Adrenal gland (tissue), 12 donors: ENCODE measurements around the gene MYH13. TPM values are rescaled to one million over a fixed set of nuclear protein-coding genes. Genes with fewer than 3 reads are reported as not detected.

Experiments
- DNase-seq, 7 donors: peaks; one replicate each; pipeline ENCODE4 v3.0.0-alpha.2; 2019 to 2020
- H3K27ac ChIP-seq, 5 donors: fragments of 200-600 bp; sonication (generic) in 4 of 5; 1 replicate in 3 of 5; 2 replicates in 2 of 5; pipeline versions ENCODE4 v1.5.1 to v1.8.0; 2016 to 2020; ENCODE audit warnings: mild to moderate bottlenecking in 1 of 5
- H3K27me3 ChIP-seq: fragments of 200-600 bp; 2 replicates; pipeline ENCODE4 v1.8.0; 2021
- H3K36me3 ChIP-seq, 2 donors: fragments of 200-600 bp; replicated peaks in 1 of 2; 1 replicate in 1 of 2; 2 replicates in 1 of 2; pipeline versions ENCODE4 v1.5.1 to v1.8.0; 2018 to 2022
- H3K4me1 ChIP-seq, 2 donors: fragments of 200-600 bp; replicated peaks in 1 of 2; 1 replicate in 1 of 2; 2 replicates in 1 of 2; pipeline versions ENCODE4 v1.5.1 to v1.8.0; 2018 to 2021
- H3K4me3 ChIP-seq, 4 donors: fragments of 200-600 bp; sonication (generic) in 3 of 4; one replicate each; pipeline ENCODE4 v1.5.1; 2016 to 2018
- H3K9me3 ChIP-seq, 3 donors: fragments of 200-600 bp; sonication (generic) in 1 of 3; replicated peaks in 1 of 3; 1 replicate in 2 of 3; 2 replicates in 1 of 3; pipeline versions ENCODE4 v1.5.1 to v1.8.0; 2016 to 2021
- POLR2A ChIP-seq, 2 donors: fragments of 450-650 bp; IDR thresholded peaks; one replicate each; pipeline ENCODE4 v1.6.1; 2017; ENCODE audit warnings: antibody characterized with exemption in 2 of 2, mild to moderate bottlenecking in 2 of 2, moderate library complexity in 1 of 2
- WGBS, 4 donors: extraction: QIAGEN DNeasy Blood & Tissue Kit in 2 of 4; methylation state at CpG; one replicate each; pipeline versions ENCODE4 v1.1.5 to v1.1.7; 2013 to 2017; 5-methylcytosine and 5-hydroxymethylcytosine counted together
- intact Hi-C, 2 donors: fragments of 100-400 bp; cut with DNase I; formaldehyde crosslinking; loops; one replicate each; pipeline versions ENCODE4 v1.14.1 to v1.15.0; 2022 to 2023
- polyA plus RNA-seq, 3 donors: library from polyadenylated mRNA; stranded (reverse); fragments of 200-250 nt in 2 of 3; fragments of 350-450 nt in 1 of 3; fragmentation: Illumina TruSeq in 1 of 3; extraction: RNeasy Lipid Tissue Mini Kit (QIAGEN cat#74804) in 1 of 3; gene quantifications; one replicate each; pipeline ENCODE4 v1.2.3, GENCODE V29; 2013 to 2014
- total RNA-seq, 9 donors: library from RNA; depleted of rRNA in 4 of 9; stranded (reverse); fragments of >200 nt in 4 of 9; fragments of 120-200 nt in 1 of 9; fragmentation: NEBNext Ultra II Directional in 1 of 9; extraction: Animal tissue kit (Norgen Biotek cat#: 25700) in 1 of 9; gene quantifications; one replicate each; pipeline versions ENCODE4 v1.1.0 to v1.2.4, GENCODE V29; 2013 to 2023
- TF ChIP-seq, protein P1 (sequence below), 6 experiments: fragments of 450-650 bp in 4 of 6; fragments of 200-600 bp in 2 of 6; sonication (generic) in 1 of 6; IDR thresholded peaks; 1 replicate in 5 of 6; 2 replicates in 1 of 6; pipeline versions ENCODE4 v1.5.1 to v1.8.0; 2016 to 2021; ENCODE audit warnings: antibody characterized with exemption in 6 of 6, mild to moderate bottlenecking in 2 of 6, moderate library complexity in 1 of 6
- donor health status: healthy with polysubstance abuse.
- donor health status: Bipolar disorder and iron deficiency.
- donor health status: DM: yes; HTN: yes; CAD: no.
- donor health status: DM: no; HTN: no; CAD: no.
- donor health status: DM: no; HTN: no; CAD: no.
- donor health status: DM: yes; HTN: yes; CAD: no.

The MYH13 gene
- total and polyA plus RNA-seq, 12 donors: not detected

DNA sequence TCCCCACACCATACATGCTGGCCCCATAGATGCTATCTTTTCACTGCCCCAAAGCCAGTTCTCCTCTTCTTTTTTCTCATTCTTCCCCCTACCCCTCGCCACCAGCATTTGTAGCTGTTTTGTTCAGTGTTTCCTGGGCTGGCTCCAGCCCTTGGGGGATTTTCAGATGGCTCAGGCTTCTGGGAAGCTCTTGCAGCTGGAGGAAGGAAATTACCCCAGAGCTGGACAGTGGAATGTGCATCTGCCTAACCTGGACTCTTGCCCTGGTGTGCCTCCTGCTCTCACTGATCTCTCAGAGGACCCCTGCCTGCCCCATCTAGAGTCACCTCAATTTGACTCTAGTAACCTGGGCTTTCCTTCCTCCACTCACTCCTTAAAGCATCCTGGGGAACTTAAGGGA, 82.8 kb downstream of the MYH13 start:
- Histone ChIP-seq H3K36me3 (no peaks in the 10 kb centered on the region), H3K27ac (no peak overlapping the region), H3K9me3 (no peaks in the 10 kb centered on the region), H3K4me3 (no peak overlapping the region), H3K27me3 (peaks cover 7% of the 10 kb centered on the region), H3K4me1 (no peaks in the 10 kb centered on the region)
- DNase-seq: no peak
- no peak for TF ChIP-seq POLR2A (IDR thresholded peaks at IDR 0.05)
- TF ChIP-seq, protein P1, sequence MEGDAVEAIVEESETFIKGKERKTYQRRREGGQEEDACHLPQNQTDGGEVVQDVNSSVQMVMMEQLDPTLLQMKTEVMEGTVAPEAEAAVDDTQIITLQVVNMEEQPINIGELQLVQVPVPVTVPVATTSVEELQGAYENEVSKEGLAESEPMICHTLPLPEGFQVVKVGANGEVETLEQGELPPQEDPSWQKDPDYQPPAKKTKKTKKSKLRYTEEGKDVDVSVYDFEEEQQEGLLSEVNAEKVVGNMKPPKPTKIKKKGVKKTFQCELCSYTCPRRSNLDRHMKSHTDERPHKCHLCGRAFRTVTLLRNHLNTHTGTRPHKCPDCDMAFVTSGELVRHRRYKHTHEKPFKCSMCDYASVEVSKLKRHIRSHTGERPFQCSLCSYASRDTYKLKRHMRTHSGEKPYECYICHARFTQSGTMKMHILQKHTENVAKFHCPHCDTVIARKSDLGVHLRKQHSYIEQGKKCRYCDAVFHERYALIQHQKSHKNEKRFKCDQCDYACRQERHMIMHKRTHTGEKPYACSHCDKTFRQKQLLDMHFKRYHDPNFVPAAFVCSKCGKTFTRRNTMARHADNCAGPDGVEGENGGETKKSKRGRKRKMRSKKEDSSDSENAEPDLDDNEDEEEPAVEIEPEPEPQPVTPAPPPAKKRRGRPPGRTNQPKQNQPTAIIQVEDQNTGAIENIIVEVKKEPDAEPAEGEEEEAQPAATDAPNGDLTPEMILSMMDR (IDR thresholded peaks at IDR 0.05): no peak
- intact Hi-C loops: no loop called here
- 16 to 35% (median 28%) methylated on average over 1 of the region's 1 CpG for WGBS, 4 donors

- Histone ChIP-seq H3K9me3 (no peaks in the 10 kb centered on the region), H3K27ac (no peak overlapping the region)
These were observed 86.5 kb downstream of the MYH13 start for GRCh38 chr17:10286324-10286723.

DNA sequence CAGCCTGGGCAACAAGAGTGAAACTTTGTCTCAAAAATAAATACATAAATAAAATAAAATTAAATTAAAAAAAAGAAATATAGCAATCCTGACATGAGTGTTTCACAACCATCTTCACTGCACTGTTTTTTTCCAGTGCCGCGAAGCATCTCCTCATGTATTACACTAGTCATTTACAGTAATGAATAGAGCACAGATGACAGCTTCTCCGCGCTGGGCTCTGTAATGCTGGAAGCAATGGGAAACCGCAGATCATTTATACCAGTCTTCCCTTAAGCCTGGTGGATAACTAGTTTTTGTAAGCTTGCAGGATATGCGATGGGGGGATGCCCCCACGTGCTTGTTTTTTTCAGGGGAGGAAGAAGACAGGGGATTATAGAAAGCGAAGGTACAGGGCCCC, 86.9 kb downstream of the MYH13 start:
- intact Hi-C loops: no loop called here
- H3K9me3 ChIP-seq: no peaks in the 10 kb centered on the region
- no peaks in the 10 kb centered on the region for H3K36me3 ChIP-seq
- H3K4me1 ChIP-seq: no peaks in the 10 kb centered on the region
- no peak overlapping the region for H3K27ac ChIP-seq
- TF ChIP-seq, protein P1 (IDR thresholded peaks at IDR 0.05): no peak
- no peak for TF ChIP-seq POLR2A (IDR thresholded peaks at IDR 0.05)
- 69 to 80% (median 71%) methylated on average over 8 of the region's 8 CpGs for WGBS, 4 donors
- no peak for DNase-seq
- H3K27me3 ChIP-seq: peaks cover 7% of the 10 kb centered on the region
- no peak overlapping the region for H3K4me3 ChIP-seq

More at GRCh38 chr17:10286324-10286723, 86.5 kb downstream of the MYH13 start:
- TF ChIP-seq, protein P1 (IDR thresholded peaks at IDR 0.05): no peak
- TF ChIP-seq POLR2A (IDR thresholded peaks at IDR 0.05): no peak
- Histone ChIP-seq H3K36me3 (no peaks in the 10 kb centered on the region), H3K27me3 (peaks cover 7% of the 10 kb centered on the region), H3K4me3 (no peak overlapping the region), H3K4me1 (no peaks in the 10 kb centered on the region)
- WGBS, 4 donors: 8 to 21% (median 8%) methylated on average over 1 of the region's 1 CpG
- intact Hi-C loops: no loop called here
- DNase-seq: no peak

GRCh38 chr17:10280068-10280467, 92.7 kb downstream of the MYH13 start:
- Histone ChIP-seq H3K27ac (no peak overlapping the region), H3K4me1 (no peaks in the 10 kb centered on the region), H3K27me3 (no peaks in the 10 kb centered on the region), H3K36me3 (no peaks in the 10 kb centered on the region), H3K4me3 (no peak overlapping the region), H3K9me3 (no peaks in the 10 kb centered on the region)
- TF ChIP-seq POLR2A (IDR thresholded peaks at IDR 0.05): no peak
- TF ChIP-seq, protein P1 (IDR thresholded peaks at IDR 0.05): no peak
- 56 to 81% (median 66%) methylated on average over 1 of the region's 1 CpG for WGBS, 4 donors
- intact Hi-C loops: no loop called here
- DNase-seq: no peak
